Measurements from ENCODE around the gene OTOF.

- TF ChIP-seq CTCF (IDR thresholded peaks at IDR 0.05) (no peak), POLR2A (IDR thresholded peaks at IDR 0.05) (no peak)
These were observed 21.3 kb downstream of the OTOF start for GRCh38 chr2:26456440-26457250.
